Measurements from ENCODE around the gene HERPUD2.
"Not testable (repeated sequence)": the region's sequence is repeated elsewhere in the genome, so short reads cannot be mapped to it uniquely, and the experiment has no call there.

Gene HERPUD2

GRCh38 chr7:35605760-35606159 is 89.2 kb downstream of the HERPUD2 start:
- no peak for DNase-seq (ENCODE audit: low spot score)

- DNase-seq (ENCODE audit: low spot score) = no peak
Observed at GRCh38 chr7:35604595-35604994, 90.3 kb downstream of the HERPUD2 start.

GRCh38 chr7:35599645-35600044 is 95.3 kb downstream of the HERPUD2 start:
- no peak for DNase-seq (ENCODE audit: low spot score)

GRCh38 chr7:35599061-35599460 is 95.9 kb downstream of the HERPUD2 start:
- DNase-seq (ENCODE audit: low spot score) = no peak

GRCh38 chr7:35596061-35596460 is 98.9 kb downstream of the HERPUD2 start:
- no peak for DNase-seq (ENCODE audit: low spot score)

- DNase-seq (ENCODE audit: low spot score) = peak; percentile 42
Observed at GRCh38 chr7:35593899-35594298, 101.0 kb downstream of the HERPUD2 start.

GRCh38 chr7:35588647-35589046 is 106.3 kb downstream of the HERPUD2 start:
- no peak for DNase-seq (ENCODE audit: low spot score)

- no peak for DNase-seq (ENCODE audit: low spot score)
Observed at GRCh38 chr7:35584990-35585389, 109.9 kb downstream of the HERPUD2 start.

- DNase-seq (ENCODE audit: low spot score) = not testable (repeated sequence)
Observed at GRCh38 chr7:35584533-35584932, 110.4 kb downstream of the HERPUD2 start.

Measured in HuH-7 (cell line).